OCI-LY1 (cell line): Measurements from ENCODE around the gene ZBTB1.

Experiments
- CTCF ChIP-seq: fragments of 200-600 bp; sonication (generic), shearing (Covaris generic); IDR thresholded peaks from 2 replicates; pipeline ENCODE4 v1.5.1; 2017; ENCODE audit warnings: mild to moderate bottlenecking, antibody characterized with exemption, low read length, moderate library complexity, mixed read lengths
- EZH2 ChIP-seq: fragments of 200-600 bp; sonication (generic), shearing (Covaris generic); IDR thresholded peaks from 2 replicates; pipeline ENCODE4 v1.8.0; 2017; ENCODE audit warnings: borderline replicate concordance, mixed run types, mild to moderate bottlenecking, antibody characterized with exemption, low read length, moderate library complexity, mixed read lengths

- no peak for TF ChIP-seq EZH2
- TF ChIP-seq CTCF = peak; percentile 93
Observed at GRCh38 chr14:64510825-64511671, 6.5 kb downstream of the ZBTB1 start.
